SK-N-MC (cell line): ENCODE results near the gene CCDC28B.

Source experiments
- DNase-seq: peaks from one replicate; pipeline ENCODE4 v3.0.0-alpha.2; 2011; ENCODE audit warnings: low read depth, low spot score
- H3K27ac ChIP-seq: fragments of 200-600 bp; sonication (generic); 2 replicates; pipeline ENCODE4 v1.5.1; 2016; ENCODE audit warnings: mixed run types
- H3K36me3 ChIP-seq: fragments of 200-600 bp; sonication (generic); 2 replicates; pipeline ENCODE4 v1.6.1; 2017; ENCODE audit warnings: antibody characterized with exemption, low read length, mixed read lengths; ENCODE audit not compliant: insufficient read depth
- H3K4me3 ChIP-seq: fragments of 200-600 bp; sonication (generic); 2 replicates; pipeline ENCODE4 v1.5.1; 2016
- H3K9ac ChIP-seq: fragments of 200-600 bp; sonication (generic); 2 replicates; pipeline ENCODE4 v1.8.0; 2017; ENCODE audit warnings: mixed run types, mixed read lengths; ENCODE audit not compliant: insufficient read length
- H3K9me3 ChIP-seq: fragments of 200-600 bp; sonication (generic); 2 replicates; pipeline ENCODE4 v1.6.1; 2017; ENCODE audit warnings: low read depth, mild to moderate bottlenecking, antibody characterized with exemption, low read length, moderate library complexity, mixed read lengths
- EZH2 ChIP-seq: fragments of 200-600 bp; sonication (generic); IDR thresholded peaks from one replicate; pipeline ENCODE4 v1.6.1; 2017; ENCODE audit warnings: antibody characterized with exemption
- FOXP2 ChIP-seq: optimal IDR thresholded peaks from 2 replicates; pipeline ENCODE3; 2011; ENCODE audit warnings: mild to moderate bottlenecking, moderate library complexity; ENCODE audit not compliant: insufficient read depth; ENCODE audit errors: extremely low read length, control extremely low read depth
- POLR2AphosphoS5 ChIP-seq: IDR thresholded peaks from 2 replicates; pipeline ENCODE4 v1.6.1; 2012; ENCODE audit warnings: mild to moderate bottlenecking, low read depth, low read length, borderline replicate concordance

The CCDC28B gene

DNA sequence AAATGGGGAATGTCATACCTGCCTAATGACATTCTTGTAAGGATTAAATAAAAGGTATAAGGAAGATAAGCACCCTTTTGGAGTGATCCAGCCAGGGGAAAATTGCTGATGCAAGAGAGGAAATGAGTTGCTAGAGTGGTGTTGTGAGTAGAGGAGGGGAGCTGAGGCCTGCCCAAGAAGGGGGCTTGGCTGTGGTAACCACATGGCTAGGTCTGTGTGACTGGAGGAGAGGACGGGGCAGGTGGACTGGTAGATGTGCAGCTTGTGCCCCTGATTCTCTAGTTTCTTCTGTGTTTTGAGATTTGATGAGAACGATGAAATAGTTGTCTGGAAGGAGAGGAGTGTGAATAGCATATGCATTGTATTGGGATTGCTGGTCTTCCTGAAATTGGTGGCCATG is 14.3 kb upstream of the CCDC28B start:
- Histone ChIP-seq H3K9me3 (no peaks in the 10 kb centered on the region), H3K27ac (peak overlapping the region; percentile 4), H3K4me3 (no peak overlapping the region), H3K9ac (peak overlapping the region; percentile 45), H3K36me3 (peaks cover 29% of the 10 kb centered on the region)
- no peak for TF ChIP-seq POLR2AphosphoS5
- no peak for TF ChIP-seq FOXP2
- no peak for TF ChIP-seq EZH2
- DNase-seq, result no peak

DNA sequence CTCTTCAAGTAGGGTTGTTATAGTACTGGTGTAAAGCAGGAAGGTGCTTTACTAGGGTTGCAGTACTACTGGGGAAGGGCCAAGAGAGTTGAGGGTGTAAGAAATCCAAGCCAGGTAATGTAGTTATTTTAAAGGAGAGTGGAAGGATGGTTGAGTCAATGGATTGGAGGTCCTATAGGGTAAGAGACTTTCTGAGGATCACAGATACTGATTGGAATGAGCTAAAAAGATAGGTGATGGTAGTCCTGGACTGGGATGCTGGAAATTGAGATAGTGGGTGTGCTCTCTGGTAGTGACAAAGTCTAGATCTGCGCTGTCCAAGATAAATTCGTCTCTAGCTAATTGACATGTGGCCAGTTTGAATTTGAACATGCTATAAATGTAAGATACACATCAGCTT is 13.9 kb upstream of the CCDC28B start:
- no peak for TF ChIP-seq FOXP2
- no peak for TF ChIP-seq POLR2AphosphoS5
- no peak for TF ChIP-seq EZH2
- Histone ChIP-seq H3K36me3 (peaks cover 32% of the 10 kb centered on the region), H3K9ac (no peak overlapping the region), H3K9me3 (no peaks in the 10 kb centered on the region), H3K27ac (peak overlapping the region; percentile 4; the same call in 1 of the 2 replicates), H3K4me3 (no peak overlapping the region)
- DNase-seq, result no peak

DNA sequence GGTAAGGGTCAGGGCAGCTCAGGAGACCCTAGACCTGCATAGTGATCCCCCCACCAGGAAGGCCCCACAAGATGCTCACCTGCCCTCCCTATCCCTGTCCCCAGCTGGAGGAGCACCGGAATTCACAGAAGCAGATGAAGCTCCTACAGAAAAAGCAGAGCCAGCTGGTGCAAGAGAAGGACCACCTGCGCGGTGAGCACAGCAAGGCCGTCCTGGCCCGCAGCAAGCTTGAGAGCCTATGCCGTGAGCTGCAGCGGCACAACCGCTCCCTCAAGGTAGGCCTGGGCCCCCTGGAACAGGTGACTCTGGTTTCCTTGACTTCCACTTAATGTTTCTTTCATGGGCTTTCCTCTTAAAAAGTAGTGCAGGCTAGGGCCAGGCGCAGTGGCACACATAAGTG is 12.5 kb upstream of the CCDC28B start:
- H3K36me3 ChIP-seq, result peaks cover 36% of the 10 kb centered on the region
- no peak overlapping the region for H3K4me3 ChIP-seq
- DNase-seq, result no peak
- no peaks in the 10 kb centered on the region for H3K9me3 ChIP-seq
- no peak overlapping the region for H3K9ac ChIP-seq
- H3K27ac ChIP-seq, result no peak overlapping the region
- TF ChIP-seq EZH2 (no peak), POLR2AphosphoS5 (no peak), FOXP2 (no peak)

DNA sequence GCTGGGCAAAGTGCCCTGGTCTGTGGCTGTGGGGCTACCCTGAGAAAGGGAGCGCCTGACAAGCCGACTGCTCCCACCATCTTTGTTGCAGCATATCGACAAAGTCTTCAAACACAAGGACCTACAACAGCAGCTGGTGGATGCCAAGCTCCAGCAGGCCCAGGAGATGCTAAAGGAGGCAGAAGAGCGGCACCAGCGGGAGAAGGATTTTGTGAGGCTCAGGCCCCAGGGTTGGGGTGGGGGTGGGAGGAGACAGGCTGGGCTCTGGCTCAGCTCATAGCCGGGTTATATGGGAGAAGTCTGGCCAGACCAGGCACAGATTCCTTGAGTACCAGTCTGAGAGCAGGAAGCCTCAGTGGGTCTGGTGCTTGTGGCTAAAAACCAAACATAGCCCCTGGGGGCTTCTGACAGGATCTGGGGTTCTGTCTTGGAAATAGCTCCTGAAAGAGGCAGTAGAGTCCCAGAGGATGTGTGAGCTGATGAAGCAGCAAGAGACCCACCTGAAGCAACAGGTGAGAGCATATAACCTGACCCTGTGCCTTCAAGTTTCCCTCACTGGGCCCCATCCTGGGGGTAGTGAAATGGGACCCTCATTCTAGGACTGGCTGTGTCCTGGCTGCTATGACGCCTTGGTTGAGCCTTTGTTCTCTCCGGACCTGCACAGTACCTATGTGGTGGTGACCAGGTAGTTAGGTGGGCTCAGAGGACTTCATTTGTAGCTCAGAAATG is 8.0 kb upstream of the CCDC28B start:
- H3K36me3 ChIP-seq, result peaks cover 47% of the 10 kb centered on the region; the same call in 1 of the 2 replicates
- no peak for DNase-seq
- H3K9ac ChIP-seq, result no peak overlapping the region
- no peak overlapping the region for H3K4me3 ChIP-seq
- no peak overlapping the region for H3K27ac ChIP-seq
- H3K9me3 ChIP-seq, result no peaks in the 10 kb centered on the region
- TF ChIP-seq EZH2 (no peak), POLR2AphosphoS5 (no peak), FOXP2 (no peak)

DNA sequence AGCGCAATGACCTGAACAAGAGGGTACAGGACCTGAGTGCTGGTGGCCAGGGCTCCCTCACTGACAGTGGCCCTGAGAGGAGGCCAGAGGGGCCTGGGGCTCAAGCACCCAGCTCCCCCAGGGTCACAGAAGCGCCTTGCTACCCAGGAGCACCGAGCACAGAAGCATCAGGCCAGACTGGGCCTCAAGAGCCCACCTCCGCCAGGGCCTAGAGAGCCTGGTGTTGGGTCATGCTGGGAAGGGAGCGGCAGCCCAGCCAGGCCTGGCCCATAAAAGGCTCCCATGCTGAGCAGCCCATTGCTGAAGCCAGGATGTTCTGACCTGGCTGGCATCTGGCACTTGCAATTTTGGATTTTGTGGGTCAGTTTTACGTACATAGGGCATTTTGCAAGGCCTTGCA is 5.4 kb upstream of the CCDC28B start:
- TF ChIP-seq FOXP2, result no peak
- TF ChIP-seq EZH2, result no peak
- TF ChIP-seq POLR2AphosphoS5, result no peak
- H3K36me3 ChIP-seq, result peaks cover 36% of the 10 kb centered on the region; the same call in 1 of the 2 replicates
- no peak for DNase-seq
- no peaks in the 10 kb centered on the region for H3K9me3 ChIP-seq
- H3K4me3 ChIP-seq, result no peak overlapping the region
- no peak overlapping the region for H3K9ac ChIP-seq
- no peak overlapping the region for H3K27ac ChIP-seq

DNA sequence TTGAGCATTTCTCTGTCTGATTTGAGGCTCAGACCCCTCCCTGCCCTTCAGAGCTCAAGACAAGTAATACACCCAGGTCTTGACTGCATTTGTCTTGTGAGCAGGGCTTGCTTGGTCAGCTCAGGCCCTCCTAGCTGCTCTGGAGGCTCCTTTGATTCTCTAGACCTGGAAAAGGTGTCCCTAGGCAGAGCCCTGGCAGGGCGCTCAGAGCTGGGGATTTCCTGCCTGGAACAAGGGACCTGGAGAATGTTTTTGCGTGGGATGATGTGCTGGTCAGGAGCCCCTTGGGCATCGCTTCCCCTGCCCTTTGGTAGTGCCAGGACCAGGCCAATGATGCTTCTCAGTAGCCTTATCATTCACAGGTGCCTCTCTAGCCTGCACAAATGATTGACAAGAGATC is 4.9 kb upstream of the CCDC28B start:
- no peak for TF ChIP-seq EZH2
- TF ChIP-seq POLR2AphosphoS5, result no peak
- no peak for TF ChIP-seq FOXP2
- Histone ChIP-seq H3K4me3 (no peak overlapping the region), H3K36me3 (peaks cover 30% of the 10 kb centered on the region; the same call in 1 of the 2 replicates), H3K9me3 (no peaks in the 10 kb centered on the region), H3K27ac (no peak overlapping the region), H3K9ac (no peak overlapping the region)
- no peak for DNase-seq

DNA sequence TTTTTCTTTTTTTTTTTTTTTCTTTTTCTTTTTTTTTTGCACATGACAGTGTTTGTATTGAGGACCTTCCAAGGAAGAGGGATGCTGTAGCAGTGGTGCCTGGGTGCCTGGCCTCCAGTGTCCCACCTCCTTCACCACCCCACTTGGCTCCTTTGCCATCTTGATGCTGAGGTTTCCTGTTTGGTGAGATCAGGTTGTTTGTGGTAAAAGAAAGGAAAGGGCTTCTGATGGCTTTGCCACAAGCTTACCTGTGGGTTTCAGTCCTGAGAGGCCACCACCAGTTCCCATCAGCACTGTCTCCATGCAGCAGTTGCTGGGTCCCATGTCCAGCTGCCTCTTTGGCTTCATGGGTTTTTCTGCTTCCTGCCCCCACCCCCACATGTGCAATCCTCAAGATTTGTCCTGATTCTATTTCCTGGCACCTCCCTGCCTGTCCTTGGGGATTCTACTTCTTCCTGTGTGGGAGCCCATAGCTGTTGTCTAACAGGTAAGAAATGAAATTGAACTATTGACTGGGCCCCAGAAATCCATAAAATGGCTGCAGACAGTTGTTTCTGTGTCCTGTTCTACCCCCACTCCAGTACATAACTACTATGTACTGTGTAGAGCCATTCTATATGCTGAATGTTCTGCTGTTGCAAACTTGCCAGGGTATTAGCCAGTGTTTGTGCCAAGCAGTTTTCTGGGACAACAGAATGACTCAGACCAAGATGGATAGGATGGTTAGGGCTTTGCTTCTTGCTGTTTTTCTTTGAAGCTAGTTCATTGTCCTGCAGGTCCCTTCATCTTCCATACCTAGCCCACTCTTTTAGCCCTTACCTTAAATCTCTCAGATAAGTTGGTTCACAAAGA is 4.2 kb upstream of the CCDC28B start:
- no peaks in the 10 kb centered on the region for H3K9me3 ChIP-seq
- no peak overlapping the region for H3K9ac ChIP-seq
- 0 out of 2 replicates have a peak overlapping the region, but pooled peaks have one; percentile 19 for H3K27ac ChIP-seq
- TF ChIP-seq FOXP2, result no peak
- TF ChIP-seq EZH2, result no peak
- TF ChIP-seq POLR2AphosphoS5, result no peak
- peaks cover 26% of the 10 kb centered on the region; the same call in 1 of the 2 replicates for H3K36me3 ChIP-seq
- no peak overlapping the region for H3K4me3 ChIP-seq
- DNase-seq, result no peak

DNA sequence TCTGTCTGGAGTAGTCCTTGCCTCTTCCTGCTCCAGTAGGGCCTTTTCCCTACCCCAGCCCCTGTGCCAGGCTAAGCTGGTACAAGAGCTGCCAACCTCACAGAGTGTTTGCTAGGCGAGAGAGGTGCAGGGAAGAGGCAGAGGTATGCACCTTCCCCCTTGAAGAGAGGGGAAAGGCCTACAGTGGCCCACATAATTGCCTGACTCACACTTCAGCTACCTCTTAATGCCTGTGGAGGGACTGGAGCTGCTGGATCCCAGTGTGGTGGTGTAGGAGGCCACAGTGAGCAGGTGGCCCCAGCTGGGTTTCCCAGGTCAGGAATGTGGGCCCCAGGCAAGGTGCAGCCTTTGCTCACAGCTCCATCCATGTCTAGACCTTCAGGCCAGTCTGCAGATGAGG is 3.3 kb upstream of the CCDC28B start:
- no peaks in the 10 kb centered on the region for H3K9me3 ChIP-seq
- TF ChIP-seq POLR2AphosphoS5 (no peak), FOXP2 (no peak), EZH2 (no peak)
- no peak overlapping the region for H3K27ac ChIP-seq
- H3K36me3 ChIP-seq, result peaks cover 24% of the 10 kb centered on the region; the same call in 1 of the 2 replicates
- H3K4me3 ChIP-seq, result no peak overlapping the region
- no peak for DNase-seq
- H3K9ac ChIP-seq, result no peak overlapping the region
